ENCODE results near the gene RABL6.
"Not testable (repeated sequence)": the region's sequence is repeated elsewhere in the genome, so short reads cannot be mapped to it uniquely, and the experiment has no call there.

RABL6 gene

DNA sequence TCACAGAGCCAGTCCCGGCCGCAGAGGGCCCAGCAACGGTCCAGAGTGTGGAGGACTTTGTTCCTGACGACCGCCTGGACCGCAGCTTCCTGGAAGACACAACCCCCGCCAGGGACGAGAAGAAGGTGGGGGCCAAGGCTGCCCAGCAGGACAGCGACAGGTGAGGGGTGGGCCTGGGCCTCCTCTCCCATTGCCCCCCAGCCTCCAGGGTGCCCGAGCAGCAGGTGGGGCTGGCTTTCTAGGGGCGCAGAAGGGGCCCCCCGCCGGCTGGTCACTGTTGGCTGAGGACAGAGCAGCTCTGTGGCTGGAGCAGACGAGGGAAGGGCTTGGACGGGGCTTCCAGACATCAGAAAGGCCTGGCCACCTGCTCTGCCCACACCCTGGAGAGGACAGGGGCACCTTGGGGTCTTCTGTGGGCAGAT, 30.1 kb downstream of the RABL6 start:
- DNase-seq: not testable (repeated sequence)

DNA sequence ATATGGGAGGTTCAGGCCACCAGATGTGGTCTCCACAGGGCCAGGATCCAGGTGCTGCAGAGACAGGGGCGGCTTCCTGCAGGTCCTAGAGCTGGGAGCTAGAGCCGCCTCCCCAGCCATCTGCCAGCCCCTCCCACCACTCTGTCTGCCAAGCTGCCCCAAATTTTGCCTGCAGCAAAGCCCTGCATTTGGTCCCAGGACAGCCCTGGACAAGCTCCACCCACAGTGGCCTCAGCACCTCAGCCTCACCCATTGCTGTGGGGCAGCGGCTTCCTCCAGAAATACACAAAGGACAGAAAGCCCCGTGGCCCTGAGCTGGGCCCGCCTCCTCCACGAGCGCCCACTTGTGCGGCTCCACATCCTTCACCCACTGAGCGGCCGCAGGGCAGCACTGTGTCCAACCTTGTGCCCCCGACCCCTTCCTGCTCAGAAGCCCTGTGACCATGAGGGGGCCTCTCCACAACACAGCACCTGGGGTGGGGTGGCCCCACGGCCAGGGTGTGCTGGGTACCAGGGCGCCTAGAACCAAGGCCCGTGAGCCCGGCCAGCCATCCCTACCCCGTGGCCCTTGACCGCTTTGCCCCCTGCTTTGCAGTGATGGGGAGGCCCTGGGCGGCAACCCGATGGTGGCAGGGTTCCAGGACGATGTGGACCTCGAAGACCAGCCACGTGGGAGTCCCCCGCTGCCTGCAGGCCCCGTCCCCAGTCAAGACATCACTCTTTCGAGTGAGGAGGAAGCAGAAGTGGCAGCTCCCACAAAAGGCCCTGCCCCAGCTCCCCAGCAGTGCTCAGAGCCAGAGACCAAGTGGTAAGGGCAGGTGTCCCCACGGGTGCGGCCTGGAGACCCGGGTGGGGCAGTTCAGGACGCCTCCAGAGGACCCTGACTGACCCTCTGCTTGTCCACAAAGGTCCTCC, 30.8 kb downstream of the RABL6 start:
- no peak for DNase-seq

DNA sequence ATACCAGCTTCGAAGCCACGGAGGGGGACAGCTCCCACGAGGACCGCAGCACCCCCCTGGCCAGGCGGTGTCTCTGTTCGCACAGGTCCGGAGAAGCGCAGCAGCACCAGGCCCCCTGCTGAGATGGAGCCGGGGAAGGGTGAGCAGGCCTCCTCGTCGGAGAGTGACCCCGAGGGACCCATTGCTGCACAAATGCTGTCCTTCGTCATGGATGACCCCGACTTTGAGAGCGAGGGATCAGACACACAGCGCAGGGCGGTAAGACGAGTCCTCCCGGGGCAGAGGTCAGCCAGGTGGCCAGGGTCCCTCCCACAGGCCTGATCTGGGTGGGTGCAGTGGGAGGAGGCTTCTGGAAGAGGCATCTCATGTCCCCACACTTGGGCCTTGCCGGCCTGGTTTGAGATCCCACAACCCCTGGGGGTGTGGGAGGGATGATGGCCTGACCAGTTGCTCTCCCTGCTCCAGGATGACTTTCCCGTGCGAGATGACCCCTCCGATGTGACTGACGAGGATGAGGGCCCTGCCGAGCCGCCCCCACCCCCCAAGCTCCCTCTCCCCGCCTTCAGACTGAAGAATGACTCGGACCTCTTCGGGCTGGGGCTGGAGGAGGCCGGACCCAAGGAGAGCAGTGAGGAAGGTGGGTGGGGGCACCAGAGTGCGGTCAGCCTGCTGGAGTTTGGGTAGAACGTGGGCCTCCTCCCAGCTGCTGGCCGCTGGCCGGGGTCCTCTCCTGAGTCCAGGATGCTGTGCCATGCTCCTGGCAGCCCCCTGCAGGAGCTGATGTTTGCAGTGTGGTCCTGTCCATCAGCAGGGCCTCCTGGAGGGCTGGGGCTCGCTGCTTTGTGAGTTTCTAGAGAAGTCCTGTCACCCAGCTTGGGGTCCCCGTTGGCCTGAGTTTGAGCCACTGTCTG, 31.7 kb downstream of the RABL6 start:
- DNase-seq: no peak

DNA sequence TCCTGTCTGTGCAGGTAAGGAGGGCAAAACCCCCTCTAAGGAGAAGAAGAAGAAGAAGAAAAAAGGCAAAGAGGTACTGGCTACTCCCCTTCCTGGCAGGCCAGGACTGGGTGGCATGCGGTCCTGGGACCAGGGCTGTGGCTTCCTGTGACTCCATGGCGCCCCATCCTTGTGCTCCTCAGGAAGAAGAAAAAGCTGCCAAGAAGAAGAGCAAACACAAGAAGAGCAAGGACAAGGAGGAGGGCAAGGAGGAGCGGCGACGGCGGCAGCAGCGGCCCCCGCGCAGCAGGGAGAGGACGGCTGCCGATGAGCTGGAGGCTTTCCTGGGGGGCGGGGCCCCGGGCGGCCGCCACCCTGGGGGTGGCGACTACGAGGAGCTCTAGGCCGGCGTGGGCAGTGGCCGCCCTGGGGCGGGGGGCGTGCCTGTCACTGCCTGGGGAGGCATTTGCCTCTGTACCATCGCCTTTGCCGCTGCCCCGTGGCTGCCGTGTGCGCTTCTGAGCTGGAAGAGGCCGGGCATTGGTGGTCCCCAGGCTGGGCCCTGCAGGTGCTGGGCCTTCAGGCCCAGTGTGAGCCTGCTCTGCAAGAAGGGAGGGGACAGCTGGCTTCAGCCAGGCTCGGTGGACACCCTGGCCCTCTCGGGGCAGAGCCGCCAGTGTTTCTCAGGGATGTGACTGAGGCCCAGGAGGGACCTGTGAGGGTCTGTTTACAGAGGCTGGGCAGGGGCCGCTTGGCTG, 32.6 kb downstream of the RABL6 start:
- no peak for DNase-seq

DNA sequence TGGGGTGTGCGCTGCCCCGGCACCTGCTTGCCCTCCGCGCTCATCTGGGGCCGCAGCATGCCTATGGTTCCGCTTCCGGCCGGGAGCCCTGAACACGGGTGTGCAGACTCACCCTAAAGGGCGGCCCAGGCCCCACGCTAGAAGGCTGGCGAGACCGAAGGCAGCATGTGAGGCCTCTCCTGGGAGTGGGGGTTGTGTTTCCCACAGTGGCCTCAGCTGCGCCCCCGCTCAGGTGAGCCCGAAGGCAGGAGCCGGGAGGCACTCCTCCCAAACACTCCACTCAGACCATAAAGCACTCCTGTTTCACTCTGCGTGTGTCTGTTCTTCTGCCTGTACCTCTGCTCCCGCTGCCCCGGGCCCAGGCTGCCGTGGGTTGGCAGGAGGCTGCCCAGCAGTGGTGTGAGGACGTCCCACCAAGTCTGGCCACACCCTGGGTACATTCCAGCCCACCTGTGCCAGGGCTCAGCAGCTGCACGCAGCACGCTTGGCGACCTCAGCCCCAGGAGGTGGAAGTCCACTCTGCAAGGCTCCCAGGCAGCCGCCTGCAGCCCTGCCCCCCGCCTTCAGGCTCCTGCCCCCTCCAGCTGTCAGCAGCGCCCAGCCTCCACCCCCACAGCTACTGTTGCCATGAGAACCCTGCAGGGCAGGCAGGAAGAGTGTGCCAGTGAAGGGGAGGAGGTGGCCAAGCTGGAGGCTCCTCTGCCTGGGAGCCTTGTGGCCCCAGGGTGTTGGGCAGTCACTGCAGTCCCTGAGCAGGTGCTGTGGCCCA, 33.3 kb downstream of the RABL6 start:
- peak; percentile 38 for DNase-seq

DNA sequence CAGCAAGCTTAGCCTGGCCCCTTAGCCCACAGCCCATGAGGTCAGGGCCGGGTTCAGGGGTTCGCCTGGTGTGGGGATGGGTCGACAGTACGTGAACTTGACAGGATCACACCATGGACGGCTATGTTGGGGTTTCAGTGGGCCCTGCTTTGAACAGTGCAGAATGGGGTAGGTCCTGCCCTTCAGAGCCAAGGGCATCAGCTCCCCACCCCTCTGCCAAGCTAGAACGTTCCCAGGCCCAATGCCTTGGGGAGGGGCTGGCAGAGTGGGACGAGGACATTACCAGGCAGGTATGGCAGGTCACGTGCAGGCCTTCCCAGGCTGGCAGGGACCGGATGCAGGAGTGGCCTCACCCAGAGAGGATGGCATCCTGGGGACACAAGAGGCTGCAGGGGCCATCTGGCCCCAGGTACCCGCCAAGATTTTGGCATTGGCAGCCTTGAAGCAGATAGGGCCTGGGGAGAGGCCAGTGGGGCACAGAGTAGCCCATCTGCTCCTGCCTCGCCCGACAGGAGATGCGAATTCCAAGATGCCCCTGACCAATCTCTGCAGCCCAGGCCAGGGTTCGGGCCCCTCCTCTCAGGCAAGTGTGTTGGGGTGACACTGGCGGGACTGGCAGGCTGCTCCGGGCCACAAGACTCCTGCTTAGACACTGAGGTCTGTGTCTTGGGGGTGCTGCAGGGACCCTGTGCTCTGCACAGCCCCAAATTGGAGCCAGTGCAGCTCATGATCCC, 34.1 kb downstream of the RABL6 start:
- DNase-seq: not testable (repeated sequence)

DNA sequence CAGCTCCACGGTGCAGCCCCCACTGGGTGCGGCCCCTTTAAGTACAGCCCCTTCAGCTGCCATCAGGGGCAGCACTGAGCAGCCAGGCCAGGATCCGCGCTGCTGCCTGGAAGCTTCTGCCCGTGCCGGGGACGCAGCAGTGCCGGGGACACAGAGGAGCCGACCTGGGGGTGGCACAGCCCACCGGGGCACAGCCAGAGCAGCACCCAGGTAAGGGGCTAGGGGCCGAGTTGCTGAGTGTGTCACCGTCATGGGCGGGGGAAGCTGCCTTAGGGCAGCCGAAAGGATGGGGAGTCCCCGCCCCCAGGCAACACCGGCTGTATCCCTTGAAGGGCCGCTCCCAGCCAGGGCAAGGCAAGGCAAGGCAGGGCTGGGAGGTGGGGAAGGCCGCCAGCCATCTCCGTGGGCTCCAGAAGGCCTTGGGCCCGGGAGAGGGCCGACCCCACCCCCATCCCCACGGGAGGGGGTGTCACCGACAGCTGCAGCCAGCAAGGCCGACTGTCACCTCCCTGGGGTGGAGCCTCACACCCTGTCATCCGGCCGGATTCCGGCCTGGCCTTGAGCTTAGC, 34.7 kb downstream of the RABL6 start, which contains the start of gene AJM1:
Gene AJM1 (plus strand): TSS at position 99 of the 569 bp plus-strand sequence. CDS start 1,937 bp downstream, outside the sequence.
- DNase-seq: peak; percentile 57

DNA sequence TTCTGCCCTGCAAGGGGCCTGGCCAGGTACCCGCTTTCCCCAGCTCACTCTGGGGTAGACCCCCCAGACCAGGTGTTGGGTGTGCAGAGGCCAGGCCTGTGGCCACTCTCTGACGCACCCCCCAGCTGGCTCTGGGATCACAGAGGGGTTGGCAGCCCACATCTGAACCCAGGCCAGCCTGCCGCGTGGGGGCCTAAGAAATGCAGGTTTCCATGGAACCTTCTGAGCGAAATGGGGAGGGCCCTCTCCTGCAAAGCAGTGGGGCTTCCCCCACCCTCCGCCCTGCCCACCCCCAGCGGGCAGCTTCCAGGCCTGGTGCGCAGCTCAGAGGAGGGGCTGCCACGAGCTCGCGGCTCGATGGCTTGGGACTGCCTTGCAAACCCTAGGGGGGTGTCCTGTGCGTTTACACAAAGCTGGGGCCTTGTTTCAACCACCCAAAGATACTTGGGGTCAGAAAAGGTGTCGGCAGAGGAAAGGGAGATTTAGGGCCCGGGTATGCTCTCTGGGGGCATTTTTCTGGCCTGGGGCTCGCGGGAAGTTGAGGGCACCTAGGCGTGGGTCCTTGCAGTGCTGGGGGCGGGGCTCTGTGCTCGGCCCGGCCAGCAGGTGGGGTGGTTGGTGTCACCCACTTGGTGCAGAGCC, 35.5 kb downstream of the RABL6 start:
- DNase-seq: not testable (repeated sequence)

DNA sequence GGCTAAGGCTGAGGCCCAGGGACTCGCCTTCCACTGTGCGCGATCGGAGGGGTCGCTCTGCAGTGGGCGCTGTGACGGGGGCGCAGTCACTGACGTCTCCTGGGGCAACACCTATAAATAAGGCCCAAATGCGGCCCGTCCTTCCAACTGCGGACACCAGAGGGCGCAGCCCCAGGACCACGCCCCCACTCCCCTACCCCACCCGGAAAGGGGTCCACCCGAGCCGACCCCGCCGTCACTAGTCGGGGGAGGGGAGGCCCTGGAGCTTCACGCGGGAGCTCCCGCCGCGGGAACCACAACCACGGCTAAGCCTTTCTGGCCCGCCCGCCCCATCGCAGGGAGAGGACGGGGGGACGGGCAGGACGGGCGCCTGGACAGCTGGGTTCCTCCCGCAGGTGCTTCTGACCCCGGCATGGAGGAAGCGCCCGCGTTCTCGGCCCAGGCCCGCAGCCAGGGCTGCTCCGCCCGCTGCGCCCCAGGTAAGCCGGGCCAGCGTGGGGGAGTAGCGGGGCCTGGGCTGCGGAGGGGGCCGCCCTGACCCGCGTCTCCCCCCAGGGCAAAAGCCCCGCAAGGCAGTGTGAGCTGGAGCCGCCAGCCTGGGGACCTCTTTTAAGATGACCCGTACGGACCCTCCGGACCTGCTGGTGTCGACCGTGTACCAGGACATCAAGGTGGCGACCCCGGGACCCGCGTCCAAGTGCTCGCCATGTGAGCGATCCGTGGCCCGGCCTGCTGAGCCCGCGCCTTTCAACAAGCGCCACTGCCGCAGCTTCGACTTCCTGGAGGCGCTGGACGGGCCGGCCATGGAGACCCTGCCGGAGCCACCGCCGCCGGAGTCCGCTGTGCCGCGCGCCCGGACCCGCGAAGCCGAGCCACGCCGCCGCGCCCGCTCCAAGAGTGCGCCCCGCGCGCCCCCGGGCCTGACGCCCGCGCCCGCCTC, 36.3 kb downstream of the RABL6 start:
- DNase-seq: not testable (repeated sequence)

DNA sequence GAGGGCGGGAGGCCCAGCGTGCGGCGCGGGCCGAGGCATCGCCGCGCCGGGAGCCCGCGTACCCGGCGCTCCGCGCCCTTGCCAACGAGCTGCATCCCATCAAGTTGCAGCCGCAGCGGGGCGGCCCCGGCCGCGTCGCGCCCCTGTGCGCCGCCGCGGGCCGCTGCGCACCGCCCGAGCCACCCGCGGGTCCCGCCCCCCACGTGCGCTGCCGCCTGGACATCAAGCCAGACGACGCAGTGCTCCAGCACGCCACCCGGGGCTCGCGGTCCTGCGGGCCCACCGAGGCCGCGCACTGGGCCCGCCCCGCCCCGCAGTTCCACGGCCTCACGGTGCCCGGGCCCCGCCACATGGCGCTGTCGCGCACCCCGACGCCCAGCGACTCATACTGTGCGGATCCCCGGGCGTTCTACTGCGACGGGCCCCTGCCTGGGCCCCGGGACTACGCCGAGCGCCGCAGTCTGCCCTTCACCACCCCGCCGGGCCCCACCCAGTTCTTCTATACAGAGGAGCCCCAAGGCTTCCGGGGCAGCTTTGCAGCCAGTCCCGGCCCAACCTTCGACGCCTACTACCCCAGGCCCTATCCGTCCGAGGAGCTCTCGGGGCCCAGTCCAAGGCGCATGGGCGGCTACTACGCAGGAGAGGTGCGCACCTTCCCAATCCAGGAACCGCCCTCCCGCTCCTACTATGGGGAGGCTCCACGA, 37.2 kb downstream of the RABL6 start:
- DNase-seq: no peak

DNA sequence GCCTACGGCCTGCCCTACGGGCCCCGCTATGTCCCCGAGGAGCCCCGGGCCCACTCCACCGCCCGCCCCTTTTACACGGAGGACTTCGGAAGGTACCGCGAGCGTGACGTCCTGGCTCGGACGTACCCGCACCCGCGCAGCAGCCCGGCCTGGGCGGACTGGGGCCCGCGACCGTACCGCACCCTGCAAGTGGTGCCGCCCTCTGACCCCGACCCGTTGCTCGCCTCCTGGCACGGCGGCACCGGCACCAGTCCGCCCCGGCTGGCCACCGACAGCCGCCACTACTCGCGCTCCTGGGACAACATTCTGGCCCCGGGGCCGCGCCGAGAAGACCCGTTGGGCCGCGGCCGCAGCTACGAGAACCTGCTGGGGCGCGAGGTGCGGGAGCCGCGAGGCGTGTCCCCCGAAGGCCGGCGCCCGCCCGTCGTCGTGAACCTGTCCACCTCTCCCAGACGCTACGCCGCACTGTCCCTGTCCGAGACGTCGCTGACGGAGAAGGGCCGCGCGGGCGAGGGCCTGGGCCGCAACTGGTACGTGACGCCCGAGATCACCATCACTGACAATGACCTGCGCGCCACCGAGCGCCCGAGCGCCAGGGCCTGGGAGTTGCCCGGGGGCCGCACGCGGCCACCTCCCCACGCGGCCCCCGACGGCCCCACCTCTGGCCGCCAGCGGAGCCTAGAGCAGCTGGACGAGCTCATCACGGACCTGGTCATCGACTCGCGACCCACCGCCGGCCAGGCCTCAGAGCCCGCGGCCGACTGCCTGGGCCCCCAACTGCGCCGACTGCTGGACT, 37.9 kb downstream of the RABL6 start:
- DNase-seq: no peak

DNA sequence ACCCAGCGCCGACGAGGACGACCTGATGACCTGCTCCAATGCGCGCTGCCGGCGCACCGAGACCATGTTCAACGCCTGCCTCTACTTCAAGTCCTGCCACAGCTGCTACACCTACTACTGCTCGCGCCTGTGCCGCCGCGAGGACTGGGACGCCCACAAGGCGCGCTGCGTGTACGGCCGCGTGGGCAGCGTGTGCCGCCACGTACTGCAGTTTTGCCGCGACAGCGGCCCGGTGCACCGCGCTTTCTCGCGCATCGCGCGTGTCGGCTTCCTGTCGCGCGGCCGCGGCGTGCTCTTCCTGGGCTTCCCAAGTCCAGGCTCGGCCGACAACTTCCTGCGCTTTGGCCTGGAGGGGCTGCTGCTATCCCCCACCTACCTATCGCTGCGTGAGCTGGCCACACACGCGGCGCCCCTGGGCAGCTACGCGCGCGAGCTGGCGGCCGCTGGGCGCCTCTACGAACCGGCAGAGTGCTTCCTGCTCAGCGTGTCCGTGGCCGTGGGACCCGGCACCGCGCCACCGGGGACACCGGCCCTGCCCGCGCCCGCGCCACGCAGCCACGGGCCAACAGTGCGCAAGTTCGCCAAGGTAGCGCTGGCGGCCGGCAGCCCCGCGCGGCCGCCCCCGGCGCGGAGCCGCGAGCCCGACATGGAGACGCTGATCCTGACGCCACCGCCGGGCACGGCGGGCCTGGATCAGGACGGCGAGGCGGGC, 38.8 kb downstream of the RABL6 start:
- DNase-seq: no peak

DNA sequence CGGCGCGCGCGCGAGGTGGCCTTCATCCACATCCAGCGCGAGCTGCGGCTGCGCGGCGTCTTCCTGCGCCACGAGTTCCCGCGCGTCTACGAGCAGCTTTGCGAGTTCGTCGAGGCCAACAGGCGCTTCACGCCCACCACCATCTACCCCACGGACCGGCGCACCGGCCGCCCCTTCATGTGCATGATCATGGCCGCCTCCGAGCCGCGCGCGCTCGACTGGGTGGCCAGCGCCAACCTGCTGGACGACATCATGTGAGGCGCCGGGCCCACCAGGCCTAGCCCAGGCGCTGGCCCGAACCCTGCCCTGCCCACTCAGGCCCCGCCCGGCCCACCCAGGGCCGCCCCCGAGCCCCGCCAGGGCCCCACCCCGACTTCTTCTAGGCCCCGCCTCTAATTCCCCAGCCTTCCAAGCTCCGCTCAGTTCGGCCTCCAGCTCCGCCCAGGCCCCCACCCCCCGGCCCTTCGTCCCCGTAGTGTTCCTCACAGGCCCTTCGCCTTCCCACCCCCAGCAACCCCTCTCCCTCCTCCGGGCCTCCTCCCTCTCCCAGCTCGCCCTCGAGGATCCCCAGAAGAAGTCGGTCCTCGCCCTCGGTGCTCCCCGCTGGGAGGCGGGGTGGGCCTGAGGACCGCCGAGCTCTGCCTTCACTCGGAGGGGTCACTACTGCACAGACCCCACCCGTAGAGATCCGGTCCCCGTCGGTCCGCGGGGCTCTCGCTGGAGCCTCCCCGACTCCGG, 39.5 kb downstream of the RABL6 start:
- DNase-seq: no peak

DNA sequence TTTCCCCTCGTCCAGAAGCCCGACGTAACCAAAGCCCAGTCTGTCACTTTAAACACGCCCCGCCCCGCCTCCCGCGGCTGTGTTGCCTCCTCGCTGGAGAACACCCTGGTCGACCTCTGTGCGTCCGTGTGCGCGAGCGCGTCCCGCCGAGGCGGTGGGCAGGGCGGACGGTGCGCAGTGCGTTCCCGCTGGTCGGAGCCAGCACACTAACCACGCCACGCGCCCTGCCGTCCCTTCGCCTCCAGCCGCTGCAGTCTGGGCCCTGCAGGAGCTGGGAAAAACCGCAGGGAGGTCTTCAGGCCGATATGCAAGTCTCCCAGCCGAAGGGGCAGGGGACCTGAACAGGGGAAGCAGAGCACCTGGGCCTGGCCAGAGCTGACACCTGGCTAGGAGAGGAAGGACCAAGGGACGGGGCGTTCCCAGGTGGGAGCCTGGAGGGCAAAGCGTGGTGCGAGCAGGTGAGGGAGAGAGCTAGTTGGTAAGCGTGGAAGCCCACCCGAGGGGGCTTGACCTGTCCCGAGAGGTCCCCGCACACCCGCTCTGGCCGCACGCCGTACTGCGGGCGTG, 40.2 kb downstream of the RABL6 start:
- peak; percentile 77 for DNase-seq

DNA sequence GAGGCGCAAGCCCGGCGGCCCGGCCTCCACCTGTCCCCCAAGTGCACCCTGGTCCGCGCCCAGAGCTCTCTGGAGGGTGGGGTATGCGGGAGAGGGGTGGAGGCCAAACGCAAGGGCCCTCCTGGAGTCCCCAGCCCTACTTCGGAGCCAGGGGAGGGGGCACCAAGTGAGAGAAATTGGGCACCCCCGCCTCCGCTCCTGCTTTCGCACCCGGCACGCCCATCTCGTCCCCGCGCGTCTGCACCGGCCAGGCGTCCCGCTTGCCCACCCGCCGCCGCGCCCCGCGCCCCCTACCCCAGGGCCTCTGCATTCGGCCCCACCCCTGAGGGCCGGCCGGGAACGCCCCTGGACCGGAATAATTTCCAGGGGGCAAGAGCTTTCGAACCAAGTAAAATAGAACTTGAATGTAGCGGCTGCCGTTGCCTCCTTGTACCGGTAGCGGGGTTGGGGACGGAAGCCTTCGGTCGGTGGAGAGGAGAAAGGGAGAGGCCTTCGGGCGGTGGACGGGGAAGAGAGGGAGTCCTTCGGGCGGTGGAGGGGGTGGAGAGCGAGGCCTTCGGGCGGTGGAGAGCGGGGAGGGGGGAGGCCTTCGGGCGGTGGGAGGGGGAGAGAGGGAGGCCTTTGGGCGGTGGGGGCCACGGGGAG, 40.8 kb downstream of the RABL6 start:
- DNase-seq: peak; percentile 52
